HUDEP-2 (cell line): Measurements from ENCODE around the gene SHE.
"Not testable (repeated sequence)": the region's sequence is repeated elsewhere in the genome, so short reads cannot be mapped to it uniquely, and the experiment has no call there.

Experiments used
- DNase-seq, 76 experiments: peaks; one replicate each; lab custom pipeline; 2025; ENCODE audit not compliant: unreplicated experiment in 76 of 76; lab: John Stamatoyannopoulos, UW

SHE gene

DNA sequence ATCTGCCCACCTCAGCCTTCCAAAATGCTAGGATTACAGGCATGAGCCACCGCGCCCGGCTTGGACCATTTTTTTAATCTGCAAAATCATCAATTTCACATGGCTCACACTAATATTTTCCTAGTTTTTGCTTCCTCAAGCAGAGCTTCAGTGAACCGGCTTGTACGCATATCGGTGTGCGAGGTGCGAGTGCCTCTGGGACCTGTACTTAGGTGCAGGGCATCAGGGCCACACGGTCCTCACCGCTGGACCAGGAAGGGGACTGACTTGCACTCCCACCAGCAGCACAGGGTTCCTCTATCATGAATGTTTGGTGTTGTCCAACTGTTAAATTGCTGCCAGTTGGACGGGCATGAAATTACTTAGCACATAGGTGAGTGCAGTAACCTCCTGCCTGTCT is 15.4 kb upstream of the SHE start:
- no peak for DNase-seq

DNA sequence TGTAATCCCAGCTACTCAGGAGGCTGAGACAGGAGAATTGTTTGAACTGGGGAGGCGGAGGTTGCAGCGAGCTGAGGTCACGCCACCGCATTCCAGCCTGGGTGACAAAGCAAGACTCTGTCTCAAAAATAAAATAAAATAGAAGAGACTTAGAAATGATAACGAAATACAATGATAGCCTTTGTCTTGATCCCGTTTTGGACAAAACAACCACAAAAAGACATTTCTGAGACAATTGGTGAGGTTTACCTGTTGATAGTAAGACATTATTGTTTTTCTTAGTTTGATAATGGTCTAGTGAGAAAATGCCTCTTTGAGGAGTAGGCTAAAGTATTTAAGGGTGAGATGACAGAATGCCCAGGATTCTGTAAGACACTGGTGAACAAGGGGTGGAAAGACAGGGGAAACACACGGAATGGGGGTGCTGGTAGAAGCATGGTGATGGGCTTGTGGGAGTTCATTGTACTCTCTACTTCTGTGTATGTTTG is 11.9 kb upstream of the SHE start:
- no peak for DNase-seq

DNA sequence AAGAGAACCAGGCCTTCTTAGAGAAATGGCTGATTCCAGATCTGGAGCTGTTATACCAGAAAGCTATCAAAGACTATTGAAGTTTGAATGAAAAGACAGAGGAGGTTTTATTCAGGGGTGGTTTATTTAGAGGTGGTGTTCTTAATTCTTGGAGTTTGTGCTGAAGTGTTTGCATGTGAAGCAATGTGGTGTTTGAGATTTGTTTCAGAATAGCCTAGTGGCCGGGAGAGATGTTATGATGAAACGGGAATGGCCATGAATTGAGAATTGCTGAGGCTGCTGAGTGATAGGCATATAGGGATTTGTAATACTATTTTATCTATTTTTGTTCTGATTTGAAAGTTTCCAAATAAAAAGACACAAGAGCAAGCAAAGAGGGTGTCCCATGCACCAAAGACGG is 10.5 kb upstream of the SHE start:
- no peak for DNase-seq

- no peak for DNase-seq
Observed at GRCh38 chr1:154503898-154504297, 1.7 kb upstream of the SHE start.

DNA sequence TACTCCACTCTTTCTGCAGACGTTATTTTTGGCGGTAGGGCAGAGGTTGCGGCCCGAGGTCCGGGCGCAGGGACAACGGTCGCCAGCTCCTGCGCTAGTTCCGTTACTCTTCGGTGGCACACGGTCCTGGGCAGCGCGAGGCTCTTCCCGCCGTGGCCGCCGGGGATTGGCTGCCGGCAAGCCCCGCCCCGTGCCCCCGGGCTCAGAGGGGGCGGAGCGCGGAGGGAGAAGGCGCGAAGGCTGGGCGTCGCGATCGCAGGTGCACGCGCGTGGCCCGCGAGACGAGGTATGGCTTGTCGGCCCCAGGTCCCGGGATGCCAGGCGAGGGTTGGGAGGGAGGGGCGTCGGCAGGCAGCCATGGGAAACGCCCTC is 518 bp upstream of the SHE start:
- DNase-seq = peak in 52 of 76 experiments; percentile 14 to 80 (median 46)

DNA sequence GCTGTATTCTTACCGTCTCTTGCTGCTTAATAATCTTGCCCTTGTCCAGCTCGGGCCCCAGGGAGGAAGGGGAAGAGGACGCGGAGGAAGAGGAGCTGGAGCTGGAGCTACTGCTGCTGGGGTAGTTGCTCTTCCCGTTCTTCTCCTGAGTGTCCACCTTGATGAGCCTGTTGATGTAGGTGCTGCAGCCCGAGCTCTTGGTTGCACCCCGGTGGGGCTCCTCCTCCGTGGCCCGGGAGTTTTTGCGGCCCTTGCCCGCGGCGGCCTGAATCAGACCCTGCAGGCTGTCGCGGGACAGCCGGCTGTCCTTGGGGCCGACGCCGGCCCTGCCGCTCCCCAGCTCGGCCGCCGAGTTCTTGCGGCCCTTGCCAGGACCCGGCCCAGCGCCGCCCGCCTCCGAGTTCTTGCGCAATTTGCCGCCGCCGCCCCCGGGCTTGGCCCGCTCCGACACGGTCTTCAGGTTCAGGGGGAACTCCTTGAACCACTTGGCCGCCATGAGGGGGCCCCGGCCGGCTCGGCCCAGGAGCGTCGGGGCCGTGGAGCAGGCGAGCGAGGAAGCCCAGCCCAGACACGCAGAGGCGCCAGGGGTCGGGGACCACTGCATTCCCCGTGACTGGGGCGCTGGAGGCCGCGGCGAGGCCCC is 668 bp downstream of the SHE start:
- peak in 11 of 76 experiments; percentile 2 to 41 (median 14) for DNase-seq

DNA sequence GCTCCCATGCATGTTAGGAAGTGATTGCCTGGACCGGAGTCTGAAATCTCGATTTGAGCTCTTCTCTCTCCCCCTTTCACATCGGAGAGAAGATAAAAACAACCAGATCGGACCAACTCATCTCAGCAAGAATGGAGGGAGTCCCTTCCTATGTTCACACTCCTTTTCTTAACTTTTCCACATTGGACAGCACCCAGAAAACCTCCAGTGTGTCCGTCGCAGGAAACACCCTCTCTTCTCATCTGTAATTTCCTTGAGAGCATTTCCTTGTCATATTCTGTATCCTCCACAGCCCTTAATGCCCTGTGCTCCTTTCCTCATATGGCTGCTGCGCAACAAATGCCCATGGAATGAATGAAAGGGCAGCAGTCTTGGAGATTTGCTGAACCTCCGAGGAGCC is 1.7 kb downstream of the SHE start:
- no peak for DNase-seq

DNA sequence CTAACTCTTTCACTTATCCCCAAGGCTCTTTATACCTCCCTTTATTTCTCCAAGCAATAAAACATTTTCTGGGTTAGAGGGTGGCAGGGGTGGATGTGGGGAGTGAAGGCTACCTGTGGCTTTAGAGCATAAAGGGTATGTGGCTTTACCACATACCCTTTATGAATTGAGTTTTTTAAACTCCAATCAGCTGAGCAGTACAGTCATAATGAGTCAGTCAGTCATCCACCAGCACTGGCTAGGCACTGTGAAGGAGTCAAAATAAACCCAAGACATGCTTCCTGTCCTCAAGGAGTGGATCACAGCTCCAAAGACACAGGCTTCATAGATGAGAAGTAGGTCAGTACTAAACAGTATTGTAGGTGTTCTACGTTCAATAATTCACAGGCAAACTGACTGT is 2.8 kb downstream of the SHE start:
- no peak for DNase-seq

DNA sequence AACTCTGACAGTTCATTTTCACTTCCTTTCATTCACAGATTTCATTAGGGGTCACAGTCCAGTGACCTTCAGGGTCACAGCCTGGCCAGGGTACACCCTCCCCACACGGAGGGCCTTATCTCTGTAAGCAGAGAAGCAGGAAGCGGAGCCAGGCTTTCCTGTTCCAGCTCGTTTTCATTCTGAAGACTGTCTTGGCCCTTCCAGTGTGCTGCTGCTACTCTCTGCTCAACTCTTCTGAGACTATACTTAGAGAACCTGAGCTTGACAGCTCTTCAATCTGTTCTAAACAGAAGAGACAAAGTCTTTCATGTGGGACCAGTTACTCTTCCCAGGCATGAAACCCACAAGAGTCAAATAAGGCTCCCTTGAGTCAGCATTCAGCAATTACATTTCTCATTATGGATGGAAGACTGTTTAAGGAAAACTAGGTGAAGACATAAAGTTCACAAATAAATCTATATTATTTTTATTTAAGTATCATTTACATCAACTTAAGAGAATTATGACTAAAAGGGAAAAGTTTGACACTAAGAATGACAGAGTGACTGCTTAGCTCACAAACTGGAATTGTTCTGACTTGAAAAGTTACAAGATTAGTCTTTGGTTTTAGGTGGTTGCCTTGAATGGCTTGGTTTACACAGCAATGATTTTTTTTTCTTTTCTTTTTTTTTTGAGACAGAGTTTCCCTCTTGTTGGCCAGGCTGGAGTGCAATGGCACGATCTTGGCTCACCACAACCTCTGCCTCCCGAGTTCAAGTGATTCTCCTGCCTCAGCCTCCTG is 5.0 kb downstream of the SHE start:
- DNase-seq = peak in 48 of 76 experiments; percentile 9 to 68 (median 22)

DNA sequence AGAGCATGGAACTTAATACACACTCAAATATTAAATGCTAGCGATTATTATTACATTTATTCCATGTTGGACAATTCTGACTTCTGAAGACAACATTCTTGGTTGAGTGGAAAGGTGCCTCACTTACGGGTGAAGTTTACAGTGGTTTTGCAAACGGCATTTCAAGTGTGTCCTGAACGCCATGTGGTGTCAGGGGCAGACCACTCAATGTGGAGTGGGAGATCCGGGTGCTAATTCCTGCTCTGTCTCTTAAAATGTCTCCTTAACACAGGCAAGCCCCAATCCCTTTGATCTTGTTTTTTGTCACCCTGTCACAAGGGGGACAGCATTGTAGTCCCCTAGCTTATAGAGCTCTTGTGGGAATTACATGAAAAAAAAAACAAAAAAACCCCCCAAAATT is 5.8 kb downstream of the SHE start:
- no peak for DNase-seq

GRCh38 chr1:154495496-154496273 is 6.5 kb downstream of the SHE start:
- DNase-seq = no peak

DNA sequence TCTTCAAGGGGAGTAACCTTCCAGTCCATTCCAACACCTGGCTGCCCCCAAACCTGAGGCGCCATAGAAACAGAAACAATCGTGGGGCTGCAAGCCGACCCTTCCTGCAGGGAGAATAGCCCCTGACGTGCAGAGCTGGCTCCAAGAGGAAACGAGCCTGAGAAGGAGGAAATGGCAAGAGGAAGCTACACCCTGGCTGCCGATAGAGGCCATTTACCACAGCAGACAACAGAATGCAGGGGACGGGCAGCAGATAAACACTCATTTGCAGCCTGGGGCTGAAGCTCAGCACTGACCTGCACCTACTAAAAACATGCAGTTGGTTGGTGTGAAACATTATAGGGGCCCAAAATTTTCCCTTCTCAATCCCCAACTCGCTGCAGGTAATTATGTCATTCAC is 8.9 kb downstream of the SHE start:
- peak in 7 of 76 experiments; percentile 8 to 16 (median 11) for DNase-seq

GRCh38 chr1:154492115-154492514 is 10.1 kb downstream of the SHE start:
- no peak for DNase-seq

- peak in 4 of 76 experiments; percentile 14 to 22 (median 14) for DNase-seq
Observed at GRCh38 chr1:154490317-154490716, 11.9 kb downstream of the SHE start.

DNA sequence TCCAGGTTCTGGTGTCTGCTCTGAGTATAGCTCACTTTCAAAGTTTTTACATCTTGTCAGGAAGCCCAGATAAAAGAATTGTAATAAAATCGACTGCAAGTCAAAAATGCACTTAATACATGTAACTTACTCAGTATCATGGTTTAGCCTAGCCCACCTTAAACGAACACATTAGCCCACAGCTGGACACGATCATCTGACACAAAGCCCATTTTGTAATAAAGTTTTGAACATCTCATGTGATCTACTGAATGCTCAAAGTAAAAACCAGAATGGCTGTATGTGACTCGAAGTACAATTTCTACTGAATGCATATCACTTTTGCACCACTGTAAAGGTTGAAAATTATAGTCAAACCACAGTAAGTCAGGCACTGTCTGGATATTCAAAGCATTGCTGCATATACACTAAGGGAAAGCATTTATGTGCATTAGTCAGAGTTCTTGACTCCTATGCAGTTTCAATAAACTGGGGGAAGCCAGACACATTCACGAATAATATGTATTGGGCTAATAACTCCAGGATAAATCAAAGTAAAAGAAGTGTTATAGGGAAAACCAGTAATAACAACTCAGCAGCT is 12.4 kb downstream of the SHE start:
- no peak for DNase-seq

- DNase-seq = no peak
Observed at GRCh38 chr1:154488922-154489321, 13.3 kb downstream of the SHE start.

- DNase-seq = not testable (repeated sequence)
Observed at GRCh38 chr1:154486756-154487155, 15.5 kb downstream of the SHE start.

DNA sequence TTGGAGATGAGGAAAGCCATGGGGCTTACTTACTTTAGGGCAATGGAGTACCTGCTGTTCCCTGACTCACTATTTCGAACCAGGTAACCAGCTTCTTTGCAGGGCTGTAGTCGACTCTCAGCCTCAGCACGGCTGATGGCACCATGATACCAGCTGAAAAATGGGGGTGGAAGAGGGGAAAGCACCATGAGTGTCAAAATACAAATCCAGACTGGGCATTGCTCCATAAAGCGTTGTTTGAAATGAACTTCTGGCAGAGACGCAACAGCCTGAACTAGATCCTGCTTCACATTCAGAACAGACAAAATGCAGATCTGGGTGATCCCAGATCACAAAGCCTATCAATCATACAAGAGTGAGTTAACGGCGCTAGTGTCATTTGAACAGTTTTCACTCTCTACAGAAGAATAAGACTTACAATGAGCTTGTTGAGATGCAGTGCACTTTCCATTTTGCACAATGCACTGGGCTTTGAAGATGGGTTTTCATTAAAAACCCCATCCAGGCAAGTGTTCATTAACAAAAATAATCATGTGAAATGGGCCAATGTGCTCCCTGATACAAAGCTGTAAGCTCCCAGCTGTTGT is 16.2 kb downstream of the SHE start:
- DNase-seq = no peak

- DNase-seq = no peak
Observed at GRCh38 chr1:154485106-154485505, 17.1 kb downstream of the SHE start.

GRCh38 chr1:154483941-154484803 is 18.0 kb downstream of the SHE start:
- DNase-seq = no peak
